ENCODE data around the gene CUBN. TPM values are rescaled to one million over a fixed set of nuclear protein-coding genes. Genes with fewer than 3 reads are reported as not detected.

CUBN gene
- total and polyA plus RNA-seq, 2 of the 13 experiments (the other 11 are each of a cell fraction or from before 2014, with no cell fraction given), result 0.27 to 0.32 TPM

- H3K27me3 ChIP-seq (ENCODE audit: control insufficient read depth in 1 of 2, insufficient read depth in 2 of 2, low read length in 2 of 2), result no peaks in the 10 kb centered on the region
- intact Hi-C loops (cut with micrococcal nuclease; ENCODE audit: unreplicated experiment), result no loop called here
- ChIA-PET POLR2A (no interaction called here), CTCF (ENCODE audit: low intra/inter-chr PET ratio, low total read pairs) (no interaction called here)
- no peak overlapping the region for H3K27ac ChIP-seq (ENCODE audit: extremely low read length, insufficient read depth, low read length)
- H3K4me2 ChIP-seq (ENCODE audit: low read depth, low read length), result no peak overlapping the region
- H3K4me3 ChIP-seq (replicated peaks in 1 of 3; ENCODE audit: insufficient read depth in 1 of 3, low read depth in 2 of 3, low read length in 3 of 3), result no peak overlapping the region
- ATAC-seq, result no peak
- no peak overlapping the region for H2AFZ ChIP-seq (ENCODE audit: low read length)
- peaks cover 6% of the 10 kb centered on the region; the same call in 1 of the 2 replicates for H3K4me1 ChIP-seq (ENCODE audit: insufficient read depth, low read length)
- 85% methylated on average over 3 of the region's 3 CpGs for WGBS (ENCODE audit: low lambda C conversion rate)
- no peaks in the 10 kb centered on the region; a peak in 1 of 5 replicates for H3K36me3 ChIP-seq (replicated peaks in 1 of 2; ENCODE audit: control insufficient read depth in 1 of 2, insufficient read depth in 2 of 2, low read length in 2 of 2)
- in situ Hi-C loops (cut with HindIII; ENCODE audit: extremely low pct_ligation_motif_present, low pct_unique_long_range_greater_than_20kb), result loop anchor here (25.0 kb wide), 2 partner anchors 676 to 901 kb away; no protein-coding TSS in a partner anchor
- no peak for TF ChIP-seq ZNF746 (CRISPR knock-in tag; IDR thresholded peaks at IDR 0.05)
- no peak for TF ChIP-seq ZBTB14 (CRISPR knock-in tag; IDR thresholded peaks at IDR 0.05)
- no peak overlapping the region for H3K9ac ChIP-seq (ENCODE audit: insufficient read depth, low read depth, low read length)
- BruUV-seq (replicated peaks), result no TSS peak
- FAIRE-seq, result no peak
- no peaks in the 10 kb centered on the region for H3K79me2 ChIP-seq (ENCODE audit: insufficient read depth, low read length)
- H4K20me1 ChIP-seq (ENCODE audit: insufficient read depth, low read length), result no peaks in the 10 kb centered on the region
- H3K9me3 ChIP-seq (ENCODE audit: low read length), result no peaks in the 10 kb centered on the region
- DNase-seq (ENCODE audit: low spot score), result no peak
Measured at GRCh38 chr10:16788778-16789177, 340.8 kb downstream of the CUBN start.

- peaks cover 6% of the 10 kb centered on the region; the same call in 1 of the 2 replicates for H3K4me1 ChIP-seq (ENCODE audit: insufficient read depth, low read length)
- H2AFZ ChIP-seq (ENCODE audit: low read length), result no peak overlapping the region
- no peak overlapping the region for H3K9ac ChIP-seq (ENCODE audit: insufficient read depth, low read depth, low read length)
- no peak overlapping the region for H3K4me3 ChIP-seq (replicated peaks in 1 of 3; ENCODE audit: insufficient read depth in 1 of 3, low read depth in 2 of 3, low read length in 3 of 3)
- H4K20me1 ChIP-seq (ENCODE audit: insufficient read depth, low read length), result no peaks in the 10 kb centered on the region
- ChIA-PET POLR2A (no interaction called here), CTCF (ENCODE audit: low intra/inter-chr PET ratio, low total read pairs) (no interaction called here)
- no peak overlapping the region for H3K27ac ChIP-seq (ENCODE audit: extremely low read length, insufficient read depth, low read length)
- 98% methylated on average over 6 of the region's 6 CpGs for WGBS (ENCODE audit: low lambda C conversion rate)
- H3K27me3 ChIP-seq (ENCODE audit: control insufficient read depth in 1 of 2, insufficient read depth in 2 of 2, low read length in 2 of 2), result no peaks in the 10 kb centered on the region
- no peaks in the 10 kb centered on the region for H3K9me3 ChIP-seq (ENCODE audit: low read length)
- BruUV-seq (replicated peaks), result no TSS peak
- FAIRE-seq (no peak), DNase-seq (ENCODE audit: low spot score) (no peak), ATAC-seq (no peak)
- intact Hi-C loops (cut with micrococcal nuclease; ENCODE audit: unreplicated experiment), result no loop called here
- H3K79me2 ChIP-seq (ENCODE audit: insufficient read depth, low read length), result no peaks in the 10 kb centered on the region
- H3K4me2 ChIP-seq (ENCODE audit: low read depth, low read length), result no peak overlapping the region
- H3K36me3 ChIP-seq (replicated peaks in 1 of 2; ENCODE audit: control insufficient read depth in 1 of 2, insufficient read depth in 2 of 2, low read length in 2 of 2), result no peaks in the 10 kb centered on the region; a peak in 1 of 5 replicates
- in situ Hi-C loops (cut with HindIII; ENCODE audit: extremely low pct_ligation_motif_present, low pct_unique_long_range_greater_than_20kb), result loop anchor here (25.0 kb wide), 2 partner anchors 676 to 901 kb away; no protein-coding TSS in a partner anchor
- TF ChIP-seq ZZZ3 (CRISPR knock-in tag; IDR thresholded peaks at IDR 0.05; ENCODE audit: borderline replicate concordance), result no peak
- TF ChIP-seq ZNF775 (CRISPR knock-in tag; IDR thresholded peaks at IDR 0.05; ENCODE audit: borderline replicate concordance), result no peak
- TF ChIP-seq PPARG (CRISPR knock-in tag; conservative IDR thresholded peaks at IDR 0.05), result no peak
- no peak for TF ChIP-seq TCF7 (IDR thresholded peaks at IDR 0.05; ENCODE audit: low read depth)
- no peak for TF ChIP-seq CSRNP1 (CRISPR knock-in tag; IDR thresholded peaks at IDR 0.05)
- TF ChIP-seq ETV6 (CRISPR knock-in tag; conservative IDR thresholded peaks at IDR 0.05), result no peak
- TF ChIP-seq MIXL1 (CRISPR knock-in tag; IDR thresholded peaks at IDR 0.05), result no peak
- TF ChIP-seq NR2C2 (CRISPR knock-in tag; IDR thresholded peaks at IDR 0.05; ENCODE audit: borderline replicate concordance), result no peak
- TF ChIP-seq ZNF33A (CRISPR knock-in tag; IDR thresholded peaks at IDR 0.05; ENCODE audit: borderline replicate concordance), result no peak
- no peak for TF ChIP-seq ZNF580 (CRISPR knock-in tag; IDR thresholded peaks at IDR 0.05; ENCODE audit: borderline replicate concordance, low read depth)
- no peak for TF ChIP-seq ZMYM2 (CRISPR knock-in tag; IDR thresholded peaks at IDR 0.05)
- TF ChIP-seq TBX3 (IDR thresholded peaks at IDR 0.05; ENCODE audit: borderline replicate concordance), result no peak
- no peak for TF ChIP-seq SCMH1 (CRISPR knock-in tag; IDR thresholded peaks at IDR 0.05; ENCODE audit: borderline replicate concordance)
- no peak for TF ChIP-seq ZNF792 (CRISPR knock-in tag; IDR thresholded peaks at IDR 0.05)
- no peak for TF ChIP-seq ZNF296 (CRISPR knock-in tag; conservative IDR thresholded peaks at IDR 0.05)
- no peak for TF ChIP-seq ZNF432 (CRISPR knock-in tag; IDR thresholded peaks at IDR 0.05; ENCODE audit: borderline replicate concordance)
Measured at GRCh38 chr10:16788125-16788524, 341.5 kb downstream of the CUBN start.
